K562 (cell line): ENCODE results near the gene UFSP2.

Experiments
- CBX5 ChIP-seq: IDR thresholded peaks from 2 replicates; pipeline ENCODE4 v1.6.1; 2014; ENCODE audit warnings: low read depth, borderline replicate concordance
- CHD2 ChIP-seq: IDR thresholded peaks from 2 replicates; pipeline ENCODE4 v1.6.1; 2011; ENCODE audit warnings: low read depth, low read length
- ERF ChIP-seq: fragments of 450-650 bp; formaldehyde crosslinking; IDR thresholded peaks from 2 replicates; pipeline ENCODE4 v1.4.0; 2020; ENCODE audit warnings: mild to moderate bottlenecking, mixed read lengths
- GATA2 ChIP-seq: sonication (generic); formaldehyde crosslinking; IDR thresholded peaks from 2 replicates; pipeline ENCODE4 v1.4.0; 2020; ENCODE audit warnings: mild to moderate bottlenecking, missing genetic modification reagents
- MAX ChIP-seq: sonication (generic); formaldehyde crosslinking; IDR thresholded peaks from 2 replicates; pipeline ENCODE4 v1.9.0; 2022; ENCODE audit warnings: mild to moderate bottlenecking, missing genetic modification reagents
- REST ChIP-seq, 2 experiments: fragments of 450-650 bp; formaldehyde crosslinking in 1 of 2; IDR thresholded peaks; 2 replicates each; pipeline versions ENCODE4 v1.4.0 to v1.6.1; 2014 to 2020; ENCODE audit warnings: mild to moderate bottlenecking in 2 of 2, borderline replicate concordance in 1 of 2, low read depth in 1 of 2
- SAFB2 ChIP-seq: fragments of 200-400 bp; formaldehyde crosslinking; IDR thresholded peaks from 2 replicates; pipeline ENCODE4 v1.6.1; 2018; ENCODE audit warnings: borderline replicate concordance, low read length, low read depth, moderate library complexity; ENCODE audit not compliant: severe bottlenecking
- ZFX ChIP-seq: sonication (generic); formaldehyde crosslinking; IDR thresholded peaks from 2 replicates; pipeline ENCODE4 v1.8.0; 2022; ENCODE audit warnings: mild to moderate bottlenecking, missing genetic modification reagents, moderate library complexity
- ZNF274 ChIP-seq: IDR thresholded peaks from 2 replicates; pipeline ENCODE4 v1.6.1; 2011; ENCODE audit warnings: low read depth, mild to moderate bottlenecking, low read length, moderate library complexity, borderline replicate concordance
- ZNF592 ChIP-seq: fragments of 450-650 bp; IDR thresholded peaks from 2 replicates; pipeline ENCODE4 v1.6.1; 2017; ENCODE audit warnings: antibody characterized with exemption, mild to moderate bottlenecking

- TF ChIP-seq CHD2 = no peak
- 0 out of 2 replicates have a peak, but pooled peaks have one; percentile 3 for TF ChIP-seq REST (IDR thresholded peaks at IDR 0.05; ENCODE audit: borderline replicate concordance)
- TF ChIP-seq REST (CRISPR knock-in tag; IDR thresholded peaks at IDR 0.05; ENCODE audit: low read depth) = no peak
- no peak for TF ChIP-seq ERF (CRISPR knock-in tag)
- no peak for TF ChIP-seq MAX
- TF ChIP-seq ZNF274 = no peak
- no peak for TF ChIP-seq GATA2 (CRISPR knock-in tag)
- no peak for TF ChIP-seq CBX5
- TF ChIP-seq ZFX (CRISPR knock-in tag) = 0 out of 2 replicates have a peak, but pooled peaks have one; percentile 14
- TF ChIP-seq SAFB2 = no peak
- no peak for TF ChIP-seq ZNF592
Measured at GRCh38 chr4:185394568-185395237, 31.1 kb downstream of the UFSP2 start.
